KG1 (cell line): ENCODE data around the gene CCDC187.
"Not testable (repeated sequence)": the region's sequence is repeated elsewhere in the genome, so short reads cannot be mapped to it uniquely, and the experiment has no call there.

Experiments used
- DNase-seq: peaks from one replicate; lab custom pipeline; 2025; lab: John Stamatoyannopoulos, UW

Gene CCDC187

GRCh38 chr9:136303825-136304416, at the start of gene CCDC187:
Gene CCDC187 (minus strand): TSS chr9:136304094. CDS start chr9:136303830, 264 bp downstream.
- DNase-seq: no peak

- DNase-seq: no peak
These were observed 49.2 kb upstream of the CCDC187 start for GRCh38 chr9:136353088-136353487.

GRCh38 chr9:136352682-136353081, 48.8 kb upstream of the CCDC187 start:
- no peak for DNase-seq

GRCh38 chr9:136351868-136352267, 48.0 kb upstream of the CCDC187 start:
- not testable (repeated sequence) for DNase-seq

DNA sequence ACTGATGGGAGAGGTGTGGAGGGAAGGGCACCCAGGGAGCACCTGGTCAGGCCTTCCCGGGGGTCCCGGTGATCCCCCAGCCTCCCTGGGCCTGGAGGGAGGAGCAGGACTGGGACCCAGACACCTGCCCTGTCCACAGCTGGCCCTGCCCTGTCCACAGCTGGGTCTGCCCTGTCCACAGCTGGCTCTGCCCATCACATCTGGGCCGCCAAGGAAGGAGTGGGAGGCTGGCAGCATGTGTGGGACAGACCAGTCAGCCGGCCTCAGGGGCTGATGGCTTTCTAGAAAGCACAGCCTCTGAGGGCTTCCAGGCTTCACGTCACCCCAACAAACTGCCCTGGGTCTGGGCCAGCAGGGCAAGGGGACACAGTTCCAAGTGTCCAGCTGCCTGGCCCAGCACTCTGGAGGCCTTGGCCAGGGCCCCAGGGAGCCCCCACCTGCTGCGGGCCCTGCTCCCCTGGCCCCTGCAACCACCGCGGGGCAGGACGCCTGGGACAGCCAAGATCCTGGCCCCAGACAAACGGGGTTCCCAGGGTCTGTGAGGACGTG, 47.4 kb upstream of the CCDC187 start:
- no peak for DNase-seq

GRCh38 chr9:136349546-136349945, 45.7 kb upstream of the CCDC187 start:
- DNase-seq: no peak

- no peak for DNase-seq
These were observed 44.8 kb upstream of the CCDC187 start for GRCh38 chr9:136348691-136349090.

DNA sequence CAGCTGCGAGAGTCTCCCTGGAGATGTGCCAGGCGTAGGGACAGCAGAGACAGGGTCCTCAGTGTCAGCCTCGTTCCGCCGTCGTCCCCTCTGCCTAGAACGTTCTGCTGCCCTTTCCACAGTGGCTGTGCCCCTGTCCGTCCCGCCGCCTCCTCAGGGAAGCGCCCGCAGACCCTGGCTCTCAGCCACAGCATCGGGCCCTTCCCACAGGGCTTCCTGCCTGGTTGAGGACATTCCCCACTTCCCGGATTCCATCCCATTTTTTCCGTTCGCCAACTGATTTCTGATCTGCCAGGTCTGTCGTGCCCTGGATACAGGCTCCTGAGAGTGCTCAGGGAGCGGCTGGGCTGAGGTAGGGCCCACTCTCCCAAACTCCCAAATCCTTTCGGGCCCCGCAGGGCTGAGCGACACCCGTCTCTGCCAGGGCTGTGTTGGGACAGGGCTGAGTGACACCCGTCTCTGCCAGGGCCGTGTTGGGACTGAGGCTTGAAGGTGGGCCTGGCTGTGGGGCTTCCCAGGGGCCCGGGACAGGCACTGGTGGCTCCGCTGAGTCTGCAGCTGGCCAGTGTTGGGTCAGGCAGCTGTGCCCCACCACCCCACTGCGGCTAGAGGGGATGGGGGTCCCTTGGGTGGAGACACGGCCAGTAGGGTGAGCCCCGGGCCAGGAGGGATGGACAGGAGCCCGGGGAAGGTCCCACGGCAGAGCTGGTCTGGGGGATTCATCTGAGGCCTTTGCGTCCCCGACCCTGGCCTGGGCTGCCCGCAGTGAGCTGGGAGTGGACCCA, 43.8 kb upstream of the CCDC187 start:
- DNase-seq: no peak

DNA sequence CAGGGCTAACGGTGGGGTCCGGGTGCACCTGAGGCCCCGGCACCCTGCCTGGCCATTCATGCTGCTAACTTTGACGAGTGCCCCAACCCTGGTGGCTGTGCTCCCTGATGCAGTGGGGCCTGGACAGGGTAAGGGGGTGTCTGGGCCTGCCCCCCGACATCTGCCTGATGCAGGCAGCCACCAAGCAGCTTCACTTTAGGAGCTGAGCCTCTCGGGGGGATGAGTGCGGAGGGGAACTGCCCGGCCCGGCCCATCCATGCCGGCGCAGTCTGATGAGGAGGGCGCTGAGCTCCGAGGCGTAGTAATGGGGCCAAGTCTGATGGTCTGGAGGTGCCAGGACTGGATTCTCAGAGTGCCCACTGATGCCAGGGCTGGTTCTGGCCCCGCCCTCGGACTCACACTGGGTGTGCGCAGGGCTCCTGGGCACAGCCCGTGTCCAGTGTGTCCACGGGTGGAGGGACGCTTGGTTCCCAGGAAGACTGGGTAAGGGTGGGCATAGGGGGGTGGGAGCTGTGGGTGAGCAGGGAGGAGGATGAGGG, 43.1 kb upstream of the CCDC187 start:
- DNase-seq: no peak

GRCh38 chr9:136346157-136346481, 42.2 kb upstream of the CCDC187 start:
- DNase-seq: no peak

DNA sequence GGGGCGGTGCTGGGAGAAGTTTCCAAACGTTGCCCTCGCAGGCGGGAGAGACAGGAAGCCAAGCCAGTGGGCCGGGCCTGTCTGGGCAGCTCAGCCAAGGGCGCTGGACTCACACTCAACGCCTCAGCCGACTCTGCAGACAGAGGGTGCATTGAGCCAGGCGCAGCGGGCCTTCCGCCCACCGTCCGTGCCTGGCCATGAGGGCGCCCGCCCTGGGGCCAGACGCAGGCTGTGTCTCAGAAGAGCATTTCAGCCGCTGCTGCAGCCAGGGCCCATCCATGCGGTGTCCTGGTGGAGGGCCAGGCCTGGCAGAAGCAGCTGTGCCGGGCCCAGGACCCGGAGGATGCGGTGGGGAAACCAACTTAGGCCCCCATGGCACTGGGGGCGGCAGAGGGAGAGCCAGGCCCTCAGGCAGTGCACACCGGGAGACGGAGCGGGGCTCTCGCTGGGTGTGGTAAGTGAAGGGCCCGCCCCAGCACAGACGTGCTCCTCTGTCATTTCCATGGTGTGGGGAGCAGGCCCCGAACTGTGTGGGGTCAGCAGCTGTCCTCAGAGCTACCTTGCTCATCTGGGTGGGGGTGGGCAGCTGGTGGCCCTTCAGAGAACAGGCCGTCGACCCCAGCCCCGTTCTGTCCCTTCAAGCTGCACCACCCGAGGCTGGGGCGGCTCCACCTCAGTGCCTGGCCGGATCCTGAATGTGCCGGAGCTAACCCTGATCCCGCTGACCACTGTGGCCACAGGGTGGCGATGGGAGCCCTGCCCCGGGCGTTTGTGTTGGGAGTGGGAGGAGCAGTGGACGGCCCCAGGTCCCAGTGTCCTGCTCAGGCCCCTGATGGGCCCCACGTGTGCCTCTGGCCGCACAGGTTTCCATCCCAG, 41.6 kb upstream of the CCDC187 start:
- no peak for DNase-seq

GRCh38 chr9:136344544-136345280, 40.8 kb upstream of the CCDC187 start:
- no peak for DNase-seq

DNA sequence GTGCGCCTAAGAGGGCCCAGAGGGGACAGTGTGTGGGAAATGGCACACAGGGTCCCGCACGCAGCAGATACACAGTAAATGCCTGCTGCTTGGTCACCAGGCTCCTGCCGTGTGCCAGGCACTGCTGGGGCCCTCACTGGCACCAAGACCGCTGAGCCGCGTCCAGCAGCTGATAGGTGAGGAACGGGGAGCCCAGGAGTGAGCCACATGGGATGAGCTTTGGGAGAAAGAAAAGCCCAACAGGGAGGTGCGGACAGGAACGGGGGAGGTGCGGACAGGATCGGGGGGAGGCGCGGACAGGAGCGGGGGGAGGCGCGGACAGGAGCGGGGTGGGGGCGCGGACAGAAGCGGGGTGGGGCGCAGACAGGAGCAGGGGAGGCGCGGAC, 40.0 kb upstream of the CCDC187 start:
- DNase-seq: no peak

DNA sequence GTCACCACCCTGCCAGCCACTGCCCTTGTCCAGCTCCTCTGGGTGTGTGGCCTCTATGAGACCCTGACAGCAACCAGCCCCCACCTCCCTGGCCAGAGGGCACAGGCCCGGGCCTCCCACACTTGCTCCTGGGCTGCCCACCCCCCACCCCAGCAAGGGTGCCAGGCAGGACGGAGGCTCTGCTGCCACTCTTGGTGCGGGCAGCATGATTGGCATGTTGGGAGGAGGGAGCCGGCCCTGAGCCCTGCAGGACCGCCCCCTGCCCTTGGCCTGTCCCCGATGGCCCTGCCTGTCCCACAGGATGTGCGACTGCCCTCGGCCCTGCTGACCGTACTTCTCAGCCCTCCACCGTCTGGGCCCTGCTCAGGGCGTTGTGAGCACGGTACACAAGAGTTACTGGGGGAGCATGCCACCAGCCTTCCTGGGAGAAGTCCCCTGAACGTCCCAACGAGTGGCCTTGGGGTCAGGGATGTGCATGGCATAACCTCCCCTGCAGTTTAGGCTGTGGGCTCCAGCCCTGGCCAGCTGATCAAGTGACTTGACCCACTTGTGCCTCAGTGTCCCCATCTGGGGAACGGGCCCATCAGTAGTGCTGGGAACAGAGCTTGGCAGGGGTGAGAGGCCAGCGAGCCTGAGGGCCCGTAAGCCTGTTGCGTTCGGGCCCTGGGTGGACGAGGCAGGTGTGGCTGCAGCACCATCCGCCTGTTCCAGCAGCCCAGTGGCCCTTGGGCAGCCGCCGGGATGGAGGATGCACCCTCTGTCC, 39.4 kb upstream of the CCDC187 start:
- no peak for DNase-seq

- DNase-seq: no peak
These were observed 38.6 kb upstream of the CCDC187 start for GRCh38 chr9:136342181-136343120.

- DNase-seq: no peak
These were observed 37.9 kb upstream of the CCDC187 start for GRCh38 chr9:136341769-136342168.

GRCh38 chr9:136341042-136341655, 37.3 kb upstream of the CCDC187 start:
- no peak for DNase-seq

GRCh38 chr9:136340356-136341041, 36.6 kb upstream of the CCDC187 start:
- DNase-seq: no peak

GRCh38 chr9:136339958-136340310, 36.0 kb upstream of the CCDC187 start:
- DNase-seq: no peak
